ENCODE results near the gene NDE1. TPM values are rescaled to one million over a fixed set of nuclear protein-coding genes. Genes with fewer than 3 reads are reported as not detected.
"Not testable (repeated sequence)": the region's sequence is repeated elsewhere in the genome, so short reads cannot be mapped to it uniquely, and the experiment has no call there.

NDE1 gene
- polyA plus RNA-seq, 1 donor, result 25.9 TPM

DNA sequence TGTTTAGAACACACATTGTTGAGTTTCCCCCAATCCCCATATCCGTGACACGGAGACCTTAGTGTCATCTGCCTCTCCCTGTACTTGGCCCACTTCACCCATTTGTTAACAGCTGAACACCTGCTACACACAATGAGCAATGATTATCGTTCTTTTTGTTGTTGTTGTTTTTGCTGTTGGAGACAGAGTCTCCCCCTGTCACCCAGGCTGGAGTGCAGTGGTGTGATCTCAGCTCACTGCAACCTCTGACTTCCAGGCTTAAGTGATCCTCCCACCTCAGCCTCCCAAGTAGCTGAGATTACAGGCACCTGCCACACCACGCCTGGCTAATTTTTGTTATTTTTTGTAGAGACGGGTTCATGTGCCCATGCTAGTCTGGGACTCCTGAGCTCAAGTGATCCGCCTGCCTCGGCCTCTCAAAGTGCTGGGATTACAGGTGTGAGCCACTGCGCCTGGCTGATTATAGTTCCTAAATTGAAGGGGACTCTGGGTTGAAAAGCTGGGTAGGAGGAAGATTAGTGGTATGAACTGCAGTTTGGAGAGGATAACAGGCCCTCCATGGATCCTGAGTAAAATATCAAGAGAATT, 21.6 kb downstream of the NDE1 start:
- DNase-seq, result no peak
- no peaks in the 10 kb centered on the region for H3K9me3 ChIP-seq (ENCODE audit: control insufficient read depth, low read depth, low read length)
- peaks cover 40% of the 10 kb centered on the region for H3K36me3 ChIP-seq (ENCODE audit: control insufficient read depth, insufficient read depth, low read length)
- no peaks in the 10 kb centered on the region for H3K27me3 ChIP-seq (ENCODE audit: control insufficient read depth, insufficient read depth, low read length)
- 100% methylated on average over 2 of the region's 8 CpGs for WGBS (ENCODE audit: insufficient coverage, low lambda C conversion rate)
- H3K27ac ChIP-seq (ENCODE audit: low read length), result no peak overlapping the region
- no peak overlapping the region for H3K4me3 ChIP-seq (ENCODE audit: low read length)
- H3K4me1 ChIP-seq (ENCODE audit: control insufficient read depth, insufficient read depth, low read length), result no peaks in the 10 kb centered on the region

DNA sequence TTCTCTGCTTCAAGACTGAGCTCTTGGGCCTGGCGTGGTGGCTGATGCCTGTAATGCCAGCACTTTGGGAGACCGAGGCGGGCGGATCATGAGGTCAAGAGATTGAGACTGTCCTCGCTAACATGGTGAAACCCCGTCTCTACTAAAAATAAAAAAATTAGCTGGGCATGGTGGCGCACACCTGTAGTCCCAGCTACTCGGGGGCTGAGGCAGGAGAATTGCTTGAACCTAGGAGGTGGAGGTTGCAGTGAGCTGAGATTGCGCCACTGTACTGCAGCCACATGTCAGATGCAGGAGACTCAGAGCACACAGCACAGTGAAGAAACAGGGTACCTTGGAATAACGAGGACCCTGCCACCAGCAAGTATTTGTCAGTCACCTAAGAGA, 22.1 kb downstream of the NDE1 start:
- H3K36me3 ChIP-seq (ENCODE audit: control insufficient read depth, insufficient read depth, low read length), result peaks cover 40% of the 10 kb centered on the region
- peak overlapping the region; percentile 38 for H3K27ac ChIP-seq (ENCODE audit: low read length)
- not testable (repeated sequence) for DNase-seq; H3K27me3 ChIP-seq (ENCODE audit: control insufficient read depth, insufficient read depth, low read length); H3K4me1 ChIP-seq (ENCODE audit: control insufficient read depth, insufficient read depth, low read length); H3K4me3 ChIP-seq (ENCODE audit: low read length); H3K9me3 ChIP-seq (ENCODE audit: control insufficient read depth, low read depth, low read length)
- WGBS (ENCODE audit: insufficient coverage, low lambda C conversion rate), result 100% methylated on average over 1 of the region's 10 CpGs

DNA sequence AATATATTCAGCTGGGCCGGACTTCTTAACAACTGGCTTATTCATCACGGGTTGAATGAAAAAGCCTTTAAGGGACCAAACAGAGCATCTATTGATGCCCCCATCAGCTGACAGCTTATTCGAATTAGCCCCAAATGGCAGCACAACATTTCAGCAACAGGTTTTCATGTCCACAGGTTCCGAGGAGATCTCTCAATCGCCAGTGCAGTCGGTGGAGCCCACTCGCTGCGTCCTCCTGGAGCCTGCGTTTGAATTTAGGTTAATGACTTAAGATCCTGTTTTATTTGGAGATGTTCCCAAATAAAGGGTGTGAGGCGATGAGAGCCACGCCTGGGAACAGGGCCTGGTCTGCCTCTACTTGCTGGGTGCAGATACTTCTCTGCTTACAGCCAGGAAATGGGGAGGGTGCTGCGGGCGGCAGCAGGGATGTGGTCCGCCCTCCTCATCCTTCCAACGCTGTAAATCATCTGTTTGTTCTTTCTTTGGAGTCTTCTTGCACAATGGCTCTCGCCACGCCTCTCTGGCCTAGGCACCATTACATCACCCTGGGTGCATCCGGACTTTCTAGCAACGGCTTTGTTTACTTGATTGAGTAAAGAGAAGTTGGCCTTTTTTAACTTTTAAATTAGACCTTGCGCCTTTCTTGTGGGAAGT, 22.6 kb downstream of the NDE1 start:
- Histone ChIP-seq H3K9me3 (ENCODE audit: control insufficient read depth, low read depth, low read length) (no peaks in the 10 kb centered on the region), H3K4me1 (ENCODE audit: control insufficient read depth, insufficient read depth, low read length) (no peaks in the 10 kb centered on the region), H3K36me3 (ENCODE audit: control insufficient read depth, insufficient read depth, low read length) (peaks cover 38% of the 10 kb centered on the region), H3K27me3 (ENCODE audit: control insufficient read depth, insufficient read depth, low read length) (no peaks in the 10 kb centered on the region), H3K4me3 (ENCODE audit: low read length) (no peak overlapping the region), H3K27ac (ENCODE audit: low read length) (peak overlapping the region; percentile 48)
- DNase-seq, result peak; percentile 51 to 66
- 60% methylated on average over 1 of the region's 20 CpGs for WGBS (ENCODE audit: insufficient coverage, low lambda C conversion rate)

DNA sequence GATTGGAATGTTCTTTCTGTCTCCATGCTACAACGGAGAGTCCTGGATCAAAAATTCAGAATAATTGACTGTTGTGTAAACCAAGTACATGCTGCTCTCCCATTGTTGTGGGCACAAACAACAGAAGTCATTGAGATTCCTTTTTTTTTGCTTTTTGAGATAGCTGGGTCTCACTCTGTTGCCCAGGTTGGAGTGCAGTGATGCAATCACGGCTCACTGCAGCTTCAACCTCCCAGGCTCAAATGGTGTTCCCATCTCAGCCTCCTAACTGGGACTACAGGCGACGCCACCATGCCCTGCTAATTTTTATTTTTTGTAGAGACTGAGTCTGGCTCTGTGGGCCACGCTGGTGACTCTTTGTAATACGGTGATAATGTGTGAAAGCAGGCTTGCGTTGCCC, 24.5 kb downstream of the NDE1 start:
- Histone ChIP-seq H3K4me1 (ENCODE audit: control insufficient read depth, insufficient read depth, low read length) (no peaks in the 10 kb centered on the region), H3K36me3 (ENCODE audit: control insufficient read depth, insufficient read depth, low read length) (peaks cover 37% of the 10 kb centered on the region), H3K27ac (ENCODE audit: low read length) (no peak overlapping the region), H3K9me3 (ENCODE audit: control insufficient read depth, low read depth, low read length) (no peaks in the 10 kb centered on the region), H3K4me3 (ENCODE audit: low read length) (no peak overlapping the region), H3K27me3 (ENCODE audit: control insufficient read depth, insufficient read depth, low read length) (no peaks in the 10 kb centered on the region)
- WGBS (ENCODE audit: insufficient coverage, low lambda C conversion rate), result no CpG with 5 or more reads among the region's 7 CpGs
- no peak for DNase-seq

DNA sequence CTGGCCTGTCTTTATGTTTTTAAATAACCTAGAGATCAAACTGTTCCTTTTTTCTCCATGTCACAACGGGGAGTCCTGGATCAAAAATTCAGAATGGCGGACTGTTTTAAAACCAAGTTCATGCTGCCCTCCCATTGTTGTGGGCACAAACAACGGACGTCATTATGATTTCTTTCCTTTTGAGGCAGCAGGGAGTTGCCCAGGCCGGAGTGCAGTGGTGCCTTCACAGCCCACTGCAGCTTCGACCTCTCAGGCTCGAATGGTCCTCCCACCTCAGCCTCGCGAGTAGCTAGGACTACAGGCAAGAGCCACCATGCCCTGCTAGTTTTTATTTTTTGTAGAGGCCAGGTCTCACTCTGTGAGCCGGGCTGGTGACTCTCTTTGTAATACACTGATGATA, 26.5 kb downstream of the NDE1 start:
- no CpG with 5 or more reads among the region's 10 CpGs for WGBS (ENCODE audit: insufficient coverage, low lambda C conversion rate)
- H3K27ac ChIP-seq (ENCODE audit: low read length), result no peak overlapping the region
- no peak for DNase-seq
- H3K36me3 ChIP-seq (ENCODE audit: control insufficient read depth, insufficient read depth, low read length), result peaks cover 37% of the 10 kb centered on the region
- H3K9me3 ChIP-seq (ENCODE audit: control insufficient read depth, low read depth, low read length), result no peaks in the 10 kb centered on the region
- H3K4me3 ChIP-seq (ENCODE audit: low read length), result no peak overlapping the region
- no peaks in the 10 kb centered on the region for H3K4me1 ChIP-seq (ENCODE audit: control insufficient read depth, insufficient read depth, low read length)
- H3K27me3 ChIP-seq (ENCODE audit: control insufficient read depth, insufficient read depth, low read length), result no peaks in the 10 kb centered on the region

DNA sequence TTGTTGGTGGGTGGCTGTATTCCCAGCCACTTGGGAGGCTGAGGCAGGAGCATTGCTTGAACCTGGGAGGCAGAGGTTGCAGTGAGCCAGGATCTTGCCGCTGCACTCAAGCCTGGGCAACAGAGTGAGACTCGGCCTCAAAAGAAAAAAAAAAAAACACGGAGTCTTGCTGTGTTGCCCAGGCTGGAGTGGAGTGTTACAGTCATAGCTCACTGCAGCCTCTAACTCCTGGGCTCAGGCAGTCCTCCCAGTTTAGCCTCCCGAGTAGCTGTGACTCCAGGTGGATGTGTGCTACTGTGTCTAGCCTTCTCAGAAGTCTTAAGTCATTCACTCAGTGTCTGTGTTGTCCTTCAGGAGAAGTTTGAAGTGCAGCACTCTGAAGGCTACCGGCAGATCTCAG, 27.4 kb downstream of the NDE1 start:
- WGBS (ENCODE audit: insufficient coverage, low lambda C conversion rate), result no CpG with 5 or more reads among the region's 5 CpGs
- no peak for DNase-seq
- no peak overlapping the region for H3K4me3 ChIP-seq (ENCODE audit: low read length)
- H3K36me3 ChIP-seq (ENCODE audit: control insufficient read depth, insufficient read depth, low read length), result peaks cover 37% of the 10 kb centered on the region
- no peaks in the 10 kb centered on the region for H3K4me1 ChIP-seq (ENCODE audit: control insufficient read depth, insufficient read depth, low read length)
- no peaks in the 10 kb centered on the region for H3K27me3 ChIP-seq (ENCODE audit: control insufficient read depth, insufficient read depth, low read length)
- H3K9me3 ChIP-seq (ENCODE audit: control insufficient read depth, low read depth, low read length), result no peaks in the 10 kb centered on the region
- H3K27ac ChIP-seq (ENCODE audit: low read length), result no peak overlapping the region

DNA sequence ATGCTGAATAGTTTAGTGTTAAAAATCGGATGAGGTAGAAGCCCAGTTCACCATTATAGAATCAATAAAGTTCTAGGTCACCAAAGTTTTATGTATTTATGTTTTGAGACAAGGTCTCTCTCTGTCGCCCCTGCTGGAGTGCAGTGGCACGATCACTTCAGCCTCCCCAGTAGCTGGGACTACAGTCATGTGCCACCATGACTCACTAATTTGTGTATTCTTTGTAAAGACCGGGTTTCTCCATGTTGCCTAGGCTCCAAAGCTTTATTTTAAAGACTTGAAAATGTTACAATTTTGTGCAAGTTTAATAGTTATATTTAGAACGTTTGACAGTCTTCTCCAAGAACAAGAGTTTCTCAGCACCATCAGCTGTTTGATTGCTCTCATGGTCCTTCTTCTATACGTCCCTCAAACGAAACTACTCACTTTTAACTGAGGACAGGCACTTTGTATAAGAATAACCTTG, 32.1 kb downstream of the NDE1 start:
- DNase-seq, result peak; percentile 26 to 52
- peaks cover 44% of the 10 kb centered on the region for H3K36me3 ChIP-seq (ENCODE audit: control insufficient read depth, insufficient read depth, low read length)
- no peak overlapping the region for H3K27ac ChIP-seq (ENCODE audit: low read length)
- H3K4me3 ChIP-seq (ENCODE audit: low read length), result no peak overlapping the region
- H3K4me1 ChIP-seq (ENCODE audit: control insufficient read depth, insufficient read depth, low read length), result no peaks in the 10 kb centered on the region
- no peaks in the 10 kb centered on the region for H3K27me3 ChIP-seq (ENCODE audit: control insufficient read depth, insufficient read depth, low read length)
- no peaks in the 10 kb centered on the region for H3K9me3 ChIP-seq (ENCODE audit: control insufficient read depth, low read depth, low read length)
- WGBS (ENCODE audit: insufficient coverage, low lambda C conversion rate), result 67% methylated on average over 1 of the region's 7 CpGs

DNA sequence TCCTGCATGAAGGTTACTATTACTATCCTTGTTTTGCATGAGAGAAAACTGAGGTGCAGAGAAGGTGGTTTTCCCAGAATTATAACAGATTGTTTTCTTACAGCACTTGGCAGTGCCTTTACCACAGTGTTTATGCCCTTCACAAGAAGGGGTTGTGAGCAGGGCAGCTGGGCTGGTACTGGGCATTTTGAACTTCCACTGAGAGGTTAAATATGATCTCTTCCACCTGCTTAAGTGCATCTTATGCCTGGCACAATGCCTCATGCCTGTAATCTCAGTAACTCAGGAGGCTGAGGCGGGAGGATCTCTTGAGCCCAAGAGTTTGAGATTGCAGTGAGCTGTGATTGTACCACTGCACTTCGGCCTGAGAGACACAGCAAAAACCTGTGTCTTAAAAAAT, 36.2 kb downstream of the NDE1 start:
- Histone ChIP-seq H3K27ac (ENCODE audit: low read length) (no peak overlapping the region), H3K36me3 (ENCODE audit: control insufficient read depth, insufficient read depth, low read length) (peaks cover 45% of the 10 kb centered on the region), H3K4me3 (ENCODE audit: low read length) (no peak overlapping the region), H3K9me3 (ENCODE audit: control insufficient read depth, low read depth, low read length) (no peaks in the 10 kb centered on the region), H3K27me3 (ENCODE audit: control insufficient read depth, insufficient read depth, low read length) (no peaks in the 10 kb centered on the region), H3K4me1 (ENCODE audit: control insufficient read depth, insufficient read depth, low read length) (no peaks in the 10 kb centered on the region)
- WGBS (ENCODE audit: insufficient coverage, low lambda C conversion rate), result no CpG with 5 or more reads among the region's 2 CpGs
- DNase-seq, result no peak

DNA sequence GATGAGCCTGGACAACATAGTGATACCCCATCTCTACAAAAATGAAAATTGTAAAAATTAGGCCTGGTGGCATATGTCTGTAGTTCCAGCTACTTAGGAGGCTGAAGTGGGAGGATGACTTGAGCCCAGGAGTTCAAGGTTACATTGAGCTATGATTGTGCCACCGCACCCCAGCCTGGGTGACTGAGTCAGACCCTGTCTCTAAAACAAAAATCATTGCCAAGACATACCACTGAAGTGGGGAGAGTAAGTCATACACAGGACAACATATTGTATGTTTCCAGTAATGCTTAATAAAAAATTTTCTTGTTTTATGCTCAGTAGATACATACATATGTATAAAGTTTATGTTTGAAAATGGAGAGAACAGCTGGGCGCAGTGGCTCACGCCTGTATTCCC, 39.2 kb downstream of the NDE1 start:
- WGBS (ENCODE audit: insufficient coverage, low lambda C conversion rate), result no CpG with 5 or more reads among the region's 3 CpGs
- Histone ChIP-seq H3K27ac (ENCODE audit: low read length) (no peak overlapping the region), H3K9me3 (ENCODE audit: control insufficient read depth, low read depth, low read length) (no peaks in the 10 kb centered on the region), H3K4me1 (ENCODE audit: control insufficient read depth, insufficient read depth, low read length) (no peaks in the 10 kb centered on the region), H3K4me3 (ENCODE audit: low read length) (no peak overlapping the region), H3K36me3 (ENCODE audit: control insufficient read depth, insufficient read depth, low read length) (peaks cover 60% of the 10 kb centered on the region), H3K27me3 (ENCODE audit: control insufficient read depth, insufficient read depth, low read length) (no peaks in the 10 kb centered on the region)
- DNase-seq, result no peak

DNA sequence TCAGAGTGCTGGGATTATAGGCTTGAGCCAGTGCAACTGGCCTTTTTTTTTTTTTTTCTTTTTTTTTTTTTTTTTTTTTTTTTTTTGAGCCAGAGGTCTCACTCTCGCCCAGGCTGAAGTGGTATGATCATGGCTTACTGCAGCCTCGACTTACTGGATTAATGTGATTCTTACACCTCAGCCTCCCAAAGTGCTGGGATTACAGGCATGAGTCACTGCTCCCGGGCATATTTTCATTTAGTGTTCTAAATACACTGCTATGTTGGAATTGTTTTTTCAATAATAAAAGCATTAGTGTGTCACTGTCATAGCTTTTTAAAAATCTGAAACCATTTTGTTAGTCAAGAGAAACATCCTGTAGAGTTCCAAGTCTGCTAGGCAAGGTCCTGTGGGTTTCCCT, 40.3 kb downstream of the NDE1 start:
- Histone ChIP-seq H3K9me3 (ENCODE audit: control insufficient read depth, low read depth, low read length) (no peaks in the 10 kb centered on the region), H3K36me3 (ENCODE audit: control insufficient read depth, insufficient read depth, low read length) (peaks cover 65% of the 10 kb centered on the region), H3K4me1 (ENCODE audit: control insufficient read depth, insufficient read depth, low read length) (no peaks in the 10 kb centered on the region), H3K27me3 (ENCODE audit: control insufficient read depth, insufficient read depth, low read length) (no peaks in the 10 kb centered on the region), H3K4me3 (ENCODE audit: low read length) (no peak overlapping the region), H3K27ac (ENCODE audit: low read length) (no peak overlapping the region)
- no peak for DNase-seq
- WGBS (ENCODE audit: insufficient coverage, low lambda C conversion rate), result no CpG with 5 or more reads among the region's 3 CpGs

DNA sequence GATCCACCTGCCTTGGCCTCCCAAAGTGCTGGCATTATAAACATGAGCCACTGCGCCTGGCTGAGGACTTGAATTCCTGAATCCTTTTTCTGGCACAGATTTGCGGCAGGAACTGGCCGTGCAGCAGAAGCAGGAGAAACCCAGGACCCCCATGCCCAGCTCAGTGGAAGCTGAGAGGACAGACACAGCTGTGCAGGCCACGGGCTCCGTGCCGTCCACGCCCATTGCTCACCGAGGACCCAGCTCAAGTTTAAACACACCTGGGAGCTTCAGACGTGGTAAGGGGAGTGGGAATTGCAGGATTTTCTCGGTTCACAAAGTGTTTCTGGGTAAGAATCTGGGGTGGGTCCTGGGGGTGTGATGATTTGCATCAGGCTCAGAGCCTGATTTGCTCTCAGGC, 41.0 kb downstream of the NDE1 start:
- no CpG with 5 or more reads among the region's 10 CpGs for WGBS (ENCODE audit: insufficient coverage, low lambda C conversion rate)
- H3K4me3 ChIP-seq (ENCODE audit: low read length), result no peak overlapping the region
- H3K4me1 ChIP-seq (ENCODE audit: control insufficient read depth, insufficient read depth, low read length), result no peaks in the 10 kb centered on the region
- no peak overlapping the region for H3K27ac ChIP-seq (ENCODE audit: low read length)
- peaks cover 61% of the 10 kb centered on the region for H3K36me3 ChIP-seq (ENCODE audit: control insufficient read depth, insufficient read depth, low read length)
- H3K9me3 ChIP-seq (ENCODE audit: control insufficient read depth, low read depth, low read length), result no peaks in the 10 kb centered on the region
- DNase-seq, result no peak
- no peaks in the 10 kb centered on the region for H3K27me3 ChIP-seq (ENCODE audit: control insufficient read depth, insufficient read depth, low read length)

All from large intestine (tissue), 3 donors.